Middle frontal gyrus (tissue), 1 donor: ENCODE measurements around the gene CCDC138.

Experiments used
- DNase-seq: peaks from one replicate; pipeline ENCODE4 v3.0.0-alpha.2; 2015; ENCODE audit warnings: low spot score; ENCODE audit errors: extremely low spot score

Gene CCDC138

DNA sequence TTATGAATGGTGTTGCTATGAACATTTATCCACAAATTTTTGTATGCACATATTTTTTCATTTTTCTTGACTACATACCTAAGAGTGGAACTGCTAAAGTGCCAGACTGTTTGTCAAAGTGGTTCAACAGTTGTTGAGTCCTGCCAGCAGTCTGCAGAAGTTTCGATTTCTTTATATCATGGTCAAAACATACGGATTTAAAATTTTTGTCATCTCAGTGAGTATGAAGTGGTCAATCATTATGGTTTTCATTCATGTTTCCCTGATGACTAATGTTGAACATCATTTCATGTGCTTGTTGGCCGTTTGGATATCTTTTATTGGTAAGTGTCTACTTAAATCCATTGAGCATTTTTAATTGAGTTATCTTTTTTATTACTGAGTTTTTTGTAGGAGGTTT is 39.2 kb downstream of the CCDC138 start:
- no peak for DNase-seq

DNA sequence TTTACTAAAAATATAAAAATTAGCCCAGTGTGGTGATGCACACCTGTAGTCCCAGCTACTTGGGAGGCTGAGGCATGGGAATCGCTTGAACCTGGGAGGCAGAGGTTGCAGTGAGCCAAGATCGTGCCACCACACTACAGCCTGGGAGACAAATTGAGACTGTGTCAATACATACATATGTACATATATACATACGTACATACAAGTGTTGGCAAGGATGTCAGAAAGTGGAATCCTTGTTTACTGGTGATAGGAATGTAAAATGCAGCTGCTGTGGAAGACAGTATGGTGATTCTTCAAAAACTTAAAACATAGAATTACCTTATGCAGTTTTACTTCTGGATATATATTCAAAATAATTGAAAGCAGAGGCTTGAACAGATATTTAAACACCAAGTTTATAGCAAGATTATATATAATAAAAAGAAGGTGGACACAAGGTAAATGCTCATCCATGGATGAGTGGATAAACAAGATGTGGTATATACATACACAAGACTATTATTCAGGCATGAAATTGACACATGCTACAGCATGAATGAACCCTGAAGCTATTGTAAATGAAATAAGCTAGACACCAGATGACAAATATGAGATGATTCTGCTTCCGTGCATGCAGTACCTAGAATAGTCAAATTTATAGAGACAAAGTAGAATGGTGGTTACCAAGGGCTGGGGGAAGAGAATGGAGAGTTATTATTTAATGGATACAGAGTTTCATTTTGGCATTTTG is 43.2 kb downstream of the CCDC138 start:
- DNase-seq = no peak

DNA sequence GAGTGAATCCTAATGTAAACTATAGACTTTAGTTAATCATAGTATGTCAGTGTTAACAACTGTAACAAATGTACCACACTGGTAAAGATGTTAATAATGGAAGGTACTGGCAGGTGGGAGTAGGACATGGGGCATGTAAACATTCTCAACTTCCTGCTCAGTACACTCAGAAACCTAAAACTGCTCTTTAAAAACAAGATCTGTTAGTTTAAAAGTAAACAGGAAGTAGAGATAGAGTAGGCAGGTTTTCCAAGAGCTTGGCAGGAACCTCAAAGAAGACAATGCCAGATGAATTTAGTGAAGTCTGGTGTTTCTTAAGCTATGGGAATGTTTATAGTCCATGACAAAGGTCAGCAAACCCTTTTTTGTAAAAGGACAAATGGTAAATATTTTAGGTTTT is 46.6 kb downstream of the CCDC138 start:
- no peak for DNase-seq

DNA sequence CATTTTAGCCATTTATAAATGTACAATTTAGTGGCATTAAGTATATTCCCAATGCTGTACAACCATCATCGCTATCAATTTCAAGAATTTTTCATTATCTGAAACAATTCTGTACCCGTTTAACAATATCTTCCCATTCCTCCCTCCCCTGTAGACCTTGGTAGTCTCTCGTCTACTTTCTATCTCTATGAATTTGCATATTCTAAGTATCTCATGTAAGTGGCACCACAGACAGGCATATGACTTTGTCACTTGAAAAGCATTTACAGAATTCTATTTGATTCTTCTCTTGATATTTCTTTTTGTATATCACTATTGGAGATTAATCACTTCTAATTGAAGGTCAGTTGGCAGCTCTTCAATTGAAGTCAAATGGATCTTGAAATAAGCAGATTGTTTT is 48.0 kb downstream of the CCDC138 start:
- DNase-seq = no peak

DNA sequence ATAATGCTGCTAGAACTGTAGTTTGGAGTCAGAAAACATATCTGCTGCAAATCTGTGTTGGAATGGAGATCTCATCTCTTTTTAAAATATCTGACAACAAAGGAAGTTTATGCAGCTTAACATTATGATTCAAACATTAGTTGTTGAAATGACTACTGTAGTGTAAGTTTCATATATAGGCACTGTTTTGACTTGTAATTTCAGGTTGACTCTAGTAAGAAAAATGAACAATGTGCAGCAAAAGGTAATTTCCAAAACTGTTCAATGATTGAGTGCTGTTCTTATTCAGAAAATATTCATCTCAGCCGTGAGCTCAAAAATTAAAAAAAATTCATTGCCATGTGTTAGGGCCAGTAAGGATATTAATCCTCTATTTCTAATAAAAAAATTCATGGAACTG is 48.5 kb downstream of the CCDC138 start:
- no peak for DNase-seq

DNA sequence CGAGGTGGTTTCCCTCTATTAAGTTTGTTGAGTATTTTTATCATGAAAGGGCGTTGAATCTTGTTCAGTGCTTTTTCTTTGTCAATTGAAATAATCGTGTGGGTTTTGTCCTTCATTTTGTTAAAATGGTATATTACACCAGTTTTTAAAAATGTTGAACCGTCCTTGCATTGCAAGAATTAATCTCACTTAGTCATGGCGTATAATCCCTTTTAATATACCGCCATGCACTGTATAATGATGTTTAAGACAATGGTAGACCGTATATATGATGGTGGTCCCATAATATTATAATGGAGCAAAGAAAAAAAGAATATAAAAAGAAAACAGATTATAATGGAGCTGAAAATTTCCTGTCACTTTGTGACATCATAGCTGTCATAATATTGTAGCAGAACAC is 50.6 kb downstream of the CCDC138 start:
- DNase-seq = no peak

DNA sequence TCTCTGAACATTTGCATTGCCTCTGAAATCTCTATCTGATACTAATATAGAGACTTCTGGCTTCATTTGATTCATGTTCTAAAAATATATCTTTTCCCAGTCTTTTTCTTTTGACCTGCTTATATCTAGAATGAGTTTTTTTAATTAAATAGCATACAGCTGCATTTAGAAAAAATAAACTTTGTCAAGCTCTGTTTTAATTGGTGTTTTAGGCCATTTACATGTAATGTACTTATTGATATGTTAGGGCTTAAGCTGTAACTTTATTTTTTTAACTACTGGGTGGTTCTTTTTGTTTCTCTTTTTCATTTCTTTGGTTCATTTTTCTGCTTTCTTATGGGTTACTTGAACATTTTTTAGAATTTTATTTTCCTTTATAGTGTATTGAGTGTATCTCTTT is 54.9 kb downstream of the CCDC138 start:
- no peak for DNase-seq

DNA sequence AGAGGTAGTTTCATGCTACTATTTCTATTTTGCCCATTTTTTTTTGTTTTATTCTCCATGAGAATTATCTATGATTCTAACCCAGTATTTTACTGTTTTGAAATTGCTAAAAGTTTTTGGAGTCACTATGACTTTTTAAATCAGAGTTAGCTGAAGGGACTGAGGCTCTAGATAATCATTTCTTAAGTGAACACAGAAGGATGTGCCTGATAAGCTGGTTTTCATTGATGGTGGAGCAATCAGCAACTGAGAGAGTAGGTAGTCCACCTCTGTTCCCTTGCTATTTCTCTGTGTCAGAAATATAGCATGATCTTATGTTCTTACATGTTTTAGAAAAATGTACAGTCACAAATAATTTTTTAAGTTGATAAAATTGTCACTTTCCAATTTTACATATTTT is 59.4 kb downstream of the CCDC138 start:
- DNase-seq = no peak

DNA sequence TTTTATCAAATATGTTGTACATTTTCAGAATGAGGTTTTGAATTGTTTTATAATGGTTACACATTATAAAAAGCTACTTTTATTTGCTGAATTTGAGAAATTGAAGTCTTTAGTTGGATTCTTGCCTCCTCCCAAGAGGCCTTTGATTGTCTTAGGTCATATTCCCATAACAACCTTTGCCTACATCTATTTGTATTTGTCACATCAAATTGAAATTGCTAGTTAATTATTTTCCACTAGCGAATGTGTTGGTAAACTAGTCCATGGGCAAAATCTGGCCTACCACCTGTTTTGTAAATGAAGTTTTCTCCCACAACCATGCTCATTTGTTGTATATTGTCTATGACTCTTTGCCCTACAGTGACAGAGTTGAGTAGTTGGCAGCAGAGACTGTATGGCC is 60.4 kb downstream of the CCDC138 start:
- DNase-seq = no peak

DNA sequence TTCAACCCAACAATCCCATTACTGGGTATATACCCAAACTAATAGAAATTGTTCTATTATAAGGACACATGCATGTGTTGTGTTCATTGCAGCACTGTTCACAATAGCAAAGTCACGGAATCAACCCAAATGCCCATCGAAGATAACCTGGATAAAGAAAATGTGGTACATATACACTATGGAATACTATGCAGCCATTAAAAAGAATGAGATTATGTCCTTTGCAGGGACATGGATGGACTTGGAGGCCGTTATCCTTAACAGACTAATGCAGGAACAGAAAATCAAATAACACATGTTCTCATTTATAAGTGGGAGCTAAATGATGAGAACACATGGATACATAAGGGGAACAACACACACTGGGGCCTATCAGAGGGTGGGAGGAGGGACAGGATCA is 65.8 kb downstream of the CCDC138 start:
- DNase-seq = no peak

DNA sequence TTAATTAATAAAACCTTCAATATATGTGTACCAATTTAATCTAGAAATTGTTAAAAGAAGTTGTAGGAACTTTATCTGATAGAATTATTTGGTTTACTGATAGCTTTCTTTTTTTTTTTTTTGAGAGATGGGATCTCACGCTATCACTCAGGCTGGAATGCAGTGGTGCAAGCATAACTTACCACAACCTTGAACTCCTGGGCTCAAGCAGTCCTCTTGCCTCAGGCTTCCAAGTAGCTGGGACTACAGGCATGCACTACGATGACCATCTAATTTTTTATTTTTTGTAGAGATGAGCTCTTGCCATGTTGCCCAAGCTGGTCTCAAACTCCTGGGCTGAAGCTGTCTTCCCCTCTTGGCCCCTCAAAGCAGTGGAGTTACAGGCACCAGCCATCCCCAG is 66.8 kb downstream of the CCDC138 start:
- DNase-seq = no peak

DNA sequence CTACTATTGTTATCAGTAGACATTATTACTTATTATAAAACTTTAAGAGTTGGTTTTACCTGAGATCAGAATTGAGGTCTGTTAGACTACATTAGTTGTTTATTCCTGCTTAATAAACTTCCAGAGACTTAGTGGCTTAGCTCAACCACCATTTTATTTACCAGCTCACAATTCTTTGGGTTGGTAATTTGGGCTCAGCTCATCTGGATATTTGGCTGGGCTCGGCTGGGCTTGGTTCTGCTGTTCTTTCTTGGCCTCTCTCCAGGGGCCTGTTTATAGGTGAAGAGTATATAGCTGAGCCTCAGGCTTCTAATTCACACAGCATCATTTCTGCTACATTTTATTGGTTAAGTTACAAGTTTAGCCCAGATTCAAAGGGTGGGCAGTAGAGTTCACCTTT is 67.9 kb downstream of the CCDC138 start:
- no peak for DNase-seq

DNA sequence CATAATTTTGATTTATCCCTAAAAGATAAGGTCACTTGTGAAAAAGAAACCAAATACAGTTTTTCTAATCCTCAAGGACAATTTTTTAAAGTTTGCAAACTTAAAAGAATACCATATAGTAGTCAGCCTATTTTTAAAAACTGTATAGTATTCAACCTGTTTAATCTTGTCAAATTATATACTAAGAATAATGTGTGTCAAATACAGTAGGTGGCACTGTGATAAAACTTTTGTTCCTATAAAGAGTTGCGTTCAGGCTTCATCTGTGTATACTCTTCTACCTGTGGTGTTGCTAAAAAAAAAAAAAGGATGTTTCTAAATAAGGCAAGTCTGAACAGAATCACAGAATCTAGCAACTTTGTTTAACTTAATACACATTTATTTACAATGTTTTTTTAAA is 68.6 kb downstream of the CCDC138 start:
- DNase-seq = no peak

DNA sequence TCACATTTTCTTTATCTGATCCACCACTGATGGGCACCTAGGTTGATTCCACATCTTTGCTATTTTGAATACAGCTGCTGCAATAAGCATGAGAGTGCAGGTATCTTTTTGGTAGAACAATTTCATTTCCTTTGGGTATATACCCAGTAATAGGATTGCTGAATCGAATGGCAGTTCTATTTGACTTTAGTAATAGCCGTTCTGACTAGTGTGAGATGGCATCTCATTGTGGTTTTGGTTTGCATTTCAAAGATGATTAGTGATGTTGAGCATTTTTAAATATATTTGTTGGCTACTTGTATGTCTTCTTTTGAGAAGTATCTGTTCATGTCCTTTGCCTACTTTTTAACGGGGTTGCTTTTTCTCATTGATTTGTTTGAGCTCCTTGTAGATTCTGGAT is 72.3 kb downstream of the CCDC138 start:
- no peak for DNase-seq

DNA sequence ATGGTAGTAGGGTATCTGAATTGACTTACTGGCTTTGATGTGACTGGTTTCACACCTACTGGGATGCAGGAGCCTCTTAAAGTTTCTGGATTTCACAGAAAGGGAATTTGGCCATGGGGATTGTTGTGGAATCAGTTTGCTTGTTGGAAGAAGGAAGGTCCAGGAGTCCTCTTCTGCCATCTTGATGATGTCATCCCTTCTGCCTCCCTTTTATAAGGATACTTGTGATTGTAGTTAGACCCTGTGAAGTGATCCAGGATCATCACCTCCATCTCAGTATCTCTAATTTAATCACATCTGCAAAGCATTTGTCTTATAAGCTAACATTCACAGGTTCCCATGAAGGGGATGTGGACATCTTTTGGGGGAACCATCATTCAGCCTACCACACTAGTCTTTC is 79.5 kb downstream of the CCDC138 start:
- DNase-seq = no peak

DNA sequence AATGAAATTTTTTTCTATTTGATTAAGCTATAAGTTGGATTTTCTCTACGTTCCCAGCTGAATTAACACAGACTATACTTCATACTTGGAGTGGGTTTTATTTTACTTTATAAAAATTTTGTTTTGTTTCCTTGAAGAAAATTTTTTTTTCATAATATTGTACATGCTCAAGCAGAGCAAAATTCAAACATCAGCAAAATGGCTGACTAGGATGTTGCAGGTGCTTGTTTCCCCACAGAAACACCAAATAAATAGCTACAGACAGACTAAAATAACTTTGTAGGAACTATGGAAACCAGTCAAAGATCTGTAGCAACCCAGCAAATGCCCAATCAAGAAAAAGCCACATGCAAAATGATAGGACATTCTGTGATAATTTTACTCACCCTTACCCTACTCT is 82.3 kb downstream of the CCDC138 start:
- no peak for DNase-seq

DNA sequence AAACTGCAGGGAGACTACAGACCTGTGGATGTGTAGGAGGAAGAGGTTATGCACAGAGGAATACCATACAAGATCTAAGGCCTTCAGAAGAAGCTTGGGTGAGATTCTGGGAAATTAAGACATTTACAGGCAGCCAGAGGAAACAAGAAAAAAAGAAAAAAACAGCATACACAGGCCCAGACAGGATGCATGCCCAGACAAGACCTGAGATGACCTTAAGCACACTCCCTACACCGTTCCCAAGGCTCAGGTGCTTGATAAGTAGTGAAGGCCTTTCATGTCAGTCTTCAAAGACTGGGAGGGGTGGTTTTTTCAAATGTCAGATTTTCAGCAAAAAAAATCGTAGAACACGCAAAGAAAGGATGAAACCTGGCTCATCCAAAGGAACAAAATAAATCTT is 83.0 kb downstream of the CCDC138 start:
- no peak for DNase-seq

DNA sequence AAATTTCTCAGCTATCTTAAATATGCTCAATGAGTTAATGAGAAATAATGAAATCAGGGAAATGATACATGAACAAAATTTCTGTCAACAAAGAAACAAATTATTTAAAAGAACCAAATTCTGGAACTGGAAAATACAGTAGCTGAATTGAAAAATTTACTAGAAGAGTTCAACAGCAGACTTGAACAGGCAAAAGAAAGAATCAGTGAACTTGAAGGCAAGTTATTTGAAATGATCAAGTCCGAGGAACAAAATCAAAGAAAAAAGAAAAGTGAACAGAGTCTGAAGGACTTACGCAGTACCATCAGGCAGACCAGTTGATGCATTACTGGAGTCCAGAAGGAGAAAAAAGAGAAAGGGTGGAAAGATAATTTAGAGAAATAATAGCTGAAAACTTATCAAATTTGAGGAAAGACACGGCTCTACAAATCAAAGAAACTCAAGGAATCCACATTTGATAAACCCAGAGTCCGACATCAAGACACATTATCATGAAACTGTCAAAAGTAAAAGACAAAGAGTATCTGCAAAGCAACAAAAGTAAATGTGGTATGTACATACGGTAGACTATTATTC is 83.6 kb downstream of the CCDC138 start:
- DNase-seq = no peak

DNA sequence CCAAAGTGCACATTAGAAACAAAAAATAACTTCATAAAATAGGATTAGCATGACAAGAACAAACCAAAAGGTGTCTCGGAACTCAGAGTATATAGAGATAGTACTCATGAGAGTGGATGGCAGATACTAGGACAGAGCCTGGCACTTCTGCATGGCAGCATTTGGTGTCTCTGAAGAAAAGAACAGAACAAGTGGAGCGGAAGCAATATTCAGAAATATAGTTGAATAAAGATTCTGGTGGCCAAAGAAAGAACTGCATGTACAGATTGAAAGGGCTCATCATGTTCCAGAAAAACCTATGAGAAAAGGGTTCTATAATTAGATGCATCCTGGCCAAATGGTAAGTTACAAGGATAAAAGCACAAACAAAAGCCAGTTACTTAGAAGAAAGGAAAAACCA is 90.9 kb downstream of the CCDC138 start:
- DNase-seq = no peak

DNA sequence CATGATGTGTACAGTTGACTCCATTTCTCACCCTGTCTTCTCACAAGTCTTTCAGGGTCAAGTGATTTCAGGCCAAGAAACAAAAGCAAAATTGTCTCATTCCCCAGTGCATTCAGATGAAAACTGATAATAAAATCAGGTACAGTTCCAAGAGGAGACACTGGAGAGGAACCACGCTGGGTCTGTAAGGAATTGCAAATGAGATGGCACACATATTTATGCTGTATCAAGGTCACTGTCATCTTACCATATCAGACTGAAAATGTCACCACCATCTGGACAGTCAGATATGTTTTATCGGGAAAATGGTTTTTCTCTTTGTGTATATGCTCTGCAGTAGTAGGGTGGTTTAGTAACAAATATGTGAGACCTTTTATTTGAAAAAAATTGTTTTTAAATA is 91.7 kb downstream of the CCDC138 start:
- no peak for DNase-seq

DNA sequence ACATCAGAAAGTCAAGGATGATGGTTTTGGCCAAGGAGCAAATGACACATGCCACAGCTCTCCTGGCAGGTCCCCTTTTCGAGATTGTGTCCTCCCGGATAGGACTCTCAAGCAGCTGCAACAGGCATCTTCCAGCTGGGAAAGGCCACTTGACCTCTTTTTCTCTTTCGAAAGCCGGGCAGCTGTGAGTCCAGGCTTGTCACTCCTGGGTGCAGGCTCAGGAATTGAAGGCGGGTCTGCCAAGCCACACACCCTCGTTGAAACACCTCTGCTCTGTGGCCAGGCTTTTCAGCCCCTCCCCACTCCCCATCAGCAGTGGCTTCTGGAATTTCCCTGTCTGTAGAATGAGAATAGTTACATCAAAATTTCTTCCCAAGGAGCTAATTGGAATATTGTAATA is 98.0 kb downstream of the CCDC138 start:
- no peak for DNase-seq

DNA sequence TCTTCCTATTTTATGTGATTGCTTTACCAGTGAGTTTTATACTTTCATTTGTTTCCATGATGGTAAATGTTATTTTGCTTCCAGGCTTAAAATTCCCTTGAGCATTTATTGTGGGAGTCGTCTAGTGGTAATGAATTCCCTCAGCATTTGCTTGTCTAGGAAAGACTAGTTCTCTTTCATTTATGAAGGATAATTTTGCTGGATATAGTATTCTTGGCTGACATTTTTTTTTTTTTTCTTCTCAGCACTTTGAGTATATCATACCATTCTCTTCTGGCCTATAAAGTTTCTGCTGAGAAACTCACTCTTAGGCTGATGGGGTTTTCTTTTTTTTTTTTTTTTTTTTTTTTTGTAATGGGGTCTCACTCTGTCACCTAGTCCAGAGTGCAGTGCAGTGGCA is 103.3 kb downstream of the CCDC138 start:
- no peak for DNase-seq

DNA sequence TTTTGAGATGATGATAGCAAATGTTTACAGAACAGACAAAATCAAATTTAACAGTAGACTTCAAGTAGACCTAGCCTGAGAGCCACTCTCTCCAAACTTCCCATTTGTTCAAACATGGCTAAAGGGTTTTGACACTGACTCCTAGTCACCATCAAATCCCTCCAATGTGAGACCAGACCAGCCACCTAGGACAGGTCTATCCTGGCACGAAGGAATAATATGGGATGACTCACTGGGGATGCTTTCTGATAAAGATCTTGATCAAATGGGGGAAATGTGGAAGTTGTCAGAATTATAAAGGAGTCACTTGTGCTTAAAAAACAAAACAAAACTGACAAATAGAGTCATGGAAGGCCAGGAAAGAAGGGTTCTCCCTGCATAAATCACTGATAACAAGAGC is 106.7 kb downstream of the CCDC138 start:
- no peak for DNase-seq

DNA sequence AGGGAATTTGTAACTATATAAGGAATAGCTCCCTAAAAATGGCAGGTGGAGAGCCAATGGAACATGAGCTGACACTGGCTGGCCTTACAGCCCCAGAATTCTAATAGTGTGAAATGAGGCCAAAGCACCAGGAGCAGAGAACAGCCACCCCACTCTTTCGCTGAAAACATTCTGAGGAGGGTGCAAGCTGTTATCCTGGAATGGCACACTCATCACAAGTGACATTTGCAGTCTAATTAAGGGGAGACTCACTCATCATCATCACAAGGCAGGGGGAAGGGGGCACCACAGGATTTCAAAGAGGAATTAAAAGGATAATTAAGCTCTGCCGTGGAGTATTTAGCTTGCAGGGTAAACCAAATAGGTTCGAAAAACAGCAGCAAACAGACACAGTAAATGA is 108.2 kb downstream of the CCDC138 start:
- no peak for DNase-seq
